C4-2B (cell line): ENCODE measurements around the gene PDCD1.

ENCODE experiments used
- H3K27ac ChIP-seq: fragments of 450-650 bp; 2 replicates; pipeline ENCODE4 v1.5.1; 2017
- ZFX ChIP-seq: fragments of 450-650 bp; IDR thresholded peaks from 2 replicates; pipeline ENCODE4 v1.6.1; 2017
- TF ChIP-seq, protein P1 (sequence below): fragments of 450-650 bp; conservative IDR thresholded peaks from 2 replicates; pipeline ENCODE4 v1.5.1; 2017; ENCODE audit warnings: mild to moderate bottlenecking

Gene PDCD1

DNA sequence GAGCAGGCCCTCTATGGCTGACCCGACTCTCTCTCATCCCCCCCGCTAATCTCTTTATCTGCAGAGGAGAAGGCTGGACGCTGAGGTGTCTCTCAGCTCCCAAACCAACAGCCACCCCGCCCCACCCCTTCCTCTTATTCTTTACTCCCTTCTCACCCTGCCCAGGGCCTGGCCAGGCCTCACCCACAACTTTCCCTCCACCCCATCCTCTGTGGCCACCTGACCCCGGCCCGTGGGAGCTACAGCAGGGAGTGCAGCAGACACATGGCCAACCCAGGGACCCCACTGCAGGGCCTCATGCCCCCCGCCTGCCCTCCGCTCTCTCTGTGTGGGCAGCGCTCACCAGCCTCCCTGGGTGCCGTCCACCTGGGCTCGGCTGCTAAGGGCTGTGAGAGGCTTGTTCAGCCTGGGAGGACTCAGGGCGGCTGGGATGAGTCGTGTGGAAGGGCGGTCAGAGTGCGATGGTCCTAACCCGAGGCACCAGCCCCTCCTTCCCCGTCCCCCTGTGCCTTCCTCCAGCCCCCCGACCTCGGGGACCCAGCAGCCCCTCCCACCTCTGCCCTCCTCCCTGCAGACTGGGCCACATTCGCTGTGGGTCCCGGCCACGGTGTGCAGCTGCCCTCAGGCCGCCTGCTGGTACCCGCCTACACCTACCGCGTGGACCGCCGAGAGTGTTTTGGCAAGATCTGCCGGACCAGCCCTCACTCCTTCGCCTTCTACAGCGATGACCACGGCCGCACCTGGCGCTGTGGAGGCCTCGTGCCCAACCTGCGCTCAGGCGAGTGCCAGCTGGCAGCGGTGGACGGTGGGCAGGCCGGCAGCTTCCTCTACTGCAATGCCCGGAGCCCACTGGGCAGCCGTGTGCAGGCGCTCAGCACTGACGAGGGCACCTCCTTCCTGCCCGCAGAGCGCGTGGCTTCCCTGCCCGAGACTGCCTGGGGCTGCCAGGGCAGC lies 42.9 kb downstream of the PDCD1 start:
- TF ChIP-seq ZFX, result no peak
- TF ChIP-seq, protein P1, sequence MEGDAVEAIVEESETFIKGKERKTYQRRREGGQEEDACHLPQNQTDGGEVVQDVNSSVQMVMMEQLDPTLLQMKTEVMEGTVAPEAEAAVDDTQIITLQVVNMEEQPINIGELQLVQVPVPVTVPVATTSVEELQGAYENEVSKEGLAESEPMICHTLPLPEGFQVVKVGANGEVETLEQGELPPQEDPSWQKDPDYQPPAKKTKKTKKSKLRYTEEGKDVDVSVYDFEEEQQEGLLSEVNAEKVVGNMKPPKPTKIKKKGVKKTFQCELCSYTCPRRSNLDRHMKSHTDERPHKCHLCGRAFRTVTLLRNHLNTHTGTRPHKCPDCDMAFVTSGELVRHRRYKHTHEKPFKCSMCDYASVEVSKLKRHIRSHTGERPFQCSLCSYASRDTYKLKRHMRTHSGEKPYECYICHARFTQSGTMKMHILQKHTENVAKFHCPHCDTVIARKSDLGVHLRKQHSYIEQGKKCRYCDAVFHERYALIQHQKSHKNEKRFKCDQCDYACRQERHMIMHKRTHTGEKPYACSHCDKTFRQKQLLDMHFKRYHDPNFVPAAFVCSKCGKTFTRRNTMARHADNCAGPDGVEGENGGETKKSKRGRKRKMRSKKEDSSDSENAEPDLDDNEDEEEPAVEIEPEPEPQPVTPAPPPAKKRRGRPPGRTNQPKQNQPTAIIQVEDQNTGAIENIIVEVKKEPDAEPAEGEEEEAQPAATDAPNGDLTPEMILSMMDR, result no peak
- no peak overlapping the region for H3K27ac ChIP-seq

DNA sequence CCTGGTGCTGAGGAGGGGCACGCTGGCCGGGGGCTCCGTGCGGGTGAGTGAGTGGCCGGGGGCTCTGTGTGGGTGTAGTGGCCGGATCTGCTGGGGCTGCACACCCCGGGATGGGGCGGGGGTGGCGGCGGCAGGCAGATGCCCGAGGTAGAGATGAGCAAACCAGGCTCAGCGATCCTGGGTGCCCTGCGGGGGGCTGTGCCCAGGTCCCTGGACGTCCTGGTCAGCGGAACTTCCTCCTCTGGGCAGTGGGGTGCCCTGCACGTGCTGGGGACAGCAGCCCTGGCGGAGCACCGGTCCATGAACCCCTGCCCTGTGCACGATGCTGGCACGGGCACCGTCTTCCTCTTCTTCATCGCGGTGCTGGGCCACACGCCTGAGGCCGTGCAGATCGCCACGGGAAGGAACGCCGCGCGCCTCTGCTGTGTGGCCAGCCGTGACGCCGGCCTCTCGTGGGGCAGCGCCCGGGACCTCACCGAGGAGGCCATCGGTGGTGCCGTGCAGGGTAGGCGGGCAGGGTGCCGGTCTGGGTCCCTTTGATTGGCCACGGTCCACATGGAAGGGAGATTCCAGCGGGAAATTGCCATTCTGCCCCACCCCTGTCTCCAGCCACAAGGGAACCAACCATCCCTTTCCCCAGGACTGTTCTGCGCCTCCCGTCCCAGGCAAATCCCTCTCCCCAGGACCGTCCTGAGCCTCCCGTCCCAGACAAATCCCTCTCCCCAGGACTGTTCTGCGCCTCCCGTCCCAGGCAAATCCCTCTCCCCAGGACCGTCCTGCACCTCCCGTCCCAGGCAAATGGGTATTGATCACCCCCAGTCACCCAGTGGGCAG lies 43.8 kb downstream of the PDCD1 start:
- no peak overlapping the region for H3K27ac ChIP-seq
- TF ChIP-seq ZFX, result no peak
- TF ChIP-seq, protein P1, result no peak

DNA sequence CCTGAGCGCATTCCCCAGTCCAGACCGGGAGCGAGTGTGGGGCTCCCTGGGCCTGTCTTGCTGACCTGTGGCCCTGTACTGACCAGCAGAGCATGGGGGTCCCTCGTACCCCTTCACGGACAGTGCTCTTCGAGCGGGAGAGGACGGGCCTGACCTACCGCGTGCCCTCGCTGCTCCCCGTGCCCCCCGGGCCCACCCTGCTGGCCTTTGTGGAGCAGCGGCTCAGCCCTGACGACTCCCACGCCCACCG lies 44.4 kb downstream of the PDCD1 start:
- TF ChIP-seq ZFX, result no peak
- TF ChIP-seq, protein P1, result no peak
- H3K27ac ChIP-seq, result no peak overlapping the region

DNA sequence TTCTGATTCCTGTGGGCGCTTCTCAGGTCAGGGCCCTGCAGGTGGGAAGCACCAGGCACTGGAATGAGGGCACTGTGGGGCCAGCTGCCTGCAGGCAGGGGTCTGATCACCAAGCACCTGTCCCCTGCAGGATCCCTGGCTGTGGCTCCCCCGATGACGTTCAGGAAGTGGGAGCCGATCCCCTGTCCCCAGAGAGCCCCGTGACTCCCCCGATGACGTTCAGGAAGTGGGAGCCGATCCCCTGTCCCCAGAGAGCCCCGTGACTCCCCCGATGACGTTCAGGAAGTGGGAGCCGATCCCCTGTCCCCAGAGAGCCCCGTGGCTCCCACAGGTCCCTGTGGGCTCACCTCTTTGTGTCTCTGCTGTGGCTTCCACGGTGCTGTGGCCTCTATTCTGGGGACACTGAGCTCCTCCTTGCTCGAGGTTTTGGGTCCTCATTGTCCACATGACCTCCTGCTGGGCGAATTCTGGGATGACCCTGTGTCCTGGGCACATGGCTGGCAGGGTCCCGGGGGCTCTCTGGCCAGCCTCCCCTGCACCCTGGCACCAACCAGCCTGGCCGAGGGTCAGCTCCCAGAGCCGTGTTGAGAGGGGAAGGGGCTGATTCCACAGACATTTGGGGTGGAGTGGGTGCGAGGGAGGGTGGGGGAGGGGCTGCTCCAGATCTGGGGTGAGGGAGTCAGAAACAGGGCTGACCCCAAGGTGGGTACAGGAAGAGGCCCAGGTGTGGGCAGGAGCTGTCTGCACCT lies 44.9 kb downstream of the PDCD1 start:
- H3K27ac ChIP-seq, result no peak overlapping the region
- TF ChIP-seq, protein P1, result no peak
- no peak for TF ChIP-seq ZFX

DNA sequence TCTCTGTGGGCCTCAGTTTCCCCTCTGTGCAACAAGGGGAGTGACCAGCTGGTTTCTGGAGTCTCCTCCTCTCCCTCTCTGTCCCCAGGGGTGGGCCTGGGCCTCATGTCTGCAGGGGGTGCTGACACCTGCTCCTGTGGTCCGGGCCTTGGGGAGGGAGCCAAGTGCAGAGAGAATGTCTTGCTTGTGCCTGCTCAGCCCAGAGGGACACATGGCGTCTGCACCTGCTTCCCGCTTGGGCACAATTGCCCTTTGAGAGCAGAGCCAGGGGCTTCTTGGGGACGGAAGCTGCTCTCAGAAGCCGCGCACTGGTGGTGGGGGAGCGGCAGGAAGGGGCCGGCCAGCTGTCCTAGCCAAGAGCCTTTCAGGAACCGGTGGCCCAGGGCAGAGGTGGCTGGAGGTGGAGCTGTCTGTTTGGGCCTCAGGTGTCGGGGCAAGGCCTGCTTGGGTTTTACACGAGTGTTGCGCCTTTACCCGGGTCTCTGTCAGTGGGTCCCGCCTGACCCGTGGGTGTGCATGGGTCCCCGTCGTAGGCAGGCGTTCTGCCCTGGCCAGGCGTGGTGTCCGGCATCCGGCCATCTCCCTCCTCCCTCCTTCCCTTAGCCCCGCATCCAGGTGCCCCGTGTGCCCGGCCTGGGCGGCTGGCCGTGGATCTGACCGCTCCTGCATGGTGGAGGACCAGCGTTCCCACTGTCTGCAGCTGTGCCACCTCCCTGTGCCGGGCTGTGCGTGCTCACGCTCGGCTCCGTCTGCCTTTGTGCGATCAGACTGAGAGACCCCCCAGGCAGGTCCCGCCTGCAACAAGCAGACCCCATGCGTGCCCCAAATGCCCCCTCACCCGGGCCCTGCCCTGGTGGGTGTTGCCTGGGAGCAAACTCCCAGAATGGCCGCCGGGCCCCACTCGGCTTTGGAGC lies 45.7 kb downstream of the PDCD1 start:
- no peak for TF ChIP-seq ZFX
- TF ChIP-seq, protein P1, result no peak
- H3K27ac ChIP-seq, result no peak overlapping the region

DNA sequence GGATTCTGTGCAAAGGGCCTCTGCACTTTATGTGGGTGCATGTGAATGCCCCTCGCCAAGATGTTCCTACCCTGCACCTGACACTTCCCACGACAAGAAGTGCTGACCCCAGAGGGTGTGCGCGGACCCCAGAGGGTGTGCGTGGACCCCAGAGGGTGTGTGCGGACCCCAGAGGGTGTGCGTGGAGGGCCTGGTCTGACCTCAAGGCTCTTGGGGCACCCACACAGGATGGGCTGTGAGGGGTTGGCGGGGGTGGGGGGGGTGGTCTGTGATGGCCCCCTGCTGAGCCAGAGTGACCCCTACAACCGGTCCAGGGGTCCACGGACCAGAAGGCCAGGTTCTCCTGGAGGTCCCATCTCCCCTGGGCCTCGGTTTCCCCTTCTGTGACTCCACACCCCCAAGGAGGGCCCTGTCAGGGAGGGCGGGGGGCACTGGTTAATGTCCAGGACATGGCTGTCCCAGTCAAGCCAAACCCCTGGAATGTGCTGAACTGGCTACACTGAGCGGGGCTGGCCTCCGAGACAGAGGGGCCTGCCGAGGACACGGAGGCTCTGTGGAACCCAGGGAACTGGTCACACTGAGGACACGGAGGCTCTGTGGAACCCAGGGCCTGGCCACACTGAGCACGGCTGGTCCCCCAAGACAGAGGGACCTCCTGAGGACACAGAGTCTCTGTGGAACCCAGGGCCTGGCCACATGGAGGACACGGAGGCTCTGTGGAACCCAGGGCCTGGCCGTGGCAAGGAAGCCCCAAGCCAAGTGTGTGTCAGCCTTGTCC lies 46.6 kb downstream of the PDCD1 start:
- no peak for TF ChIP-seq ZFX
- TF ChIP-seq, protein P1, result no peak
- no peak overlapping the region for H3K27ac ChIP-seq
